ENCODE measurements around the gene STAG3. TPM values are rescaled to one million over a fixed set of nuclear protein-coding genes. Genes with fewer than 3 reads are reported as not detected.
"Not testable (repeated sequence)": the region's sequence is repeated elsewhere in the genome, so short reads cannot be mapped to it uniquely, and the experiment has no call there.

Gene STAG3
- total RNA-seq, 1 donor from 2014 or later, result 1.9 TPM

DNA sequence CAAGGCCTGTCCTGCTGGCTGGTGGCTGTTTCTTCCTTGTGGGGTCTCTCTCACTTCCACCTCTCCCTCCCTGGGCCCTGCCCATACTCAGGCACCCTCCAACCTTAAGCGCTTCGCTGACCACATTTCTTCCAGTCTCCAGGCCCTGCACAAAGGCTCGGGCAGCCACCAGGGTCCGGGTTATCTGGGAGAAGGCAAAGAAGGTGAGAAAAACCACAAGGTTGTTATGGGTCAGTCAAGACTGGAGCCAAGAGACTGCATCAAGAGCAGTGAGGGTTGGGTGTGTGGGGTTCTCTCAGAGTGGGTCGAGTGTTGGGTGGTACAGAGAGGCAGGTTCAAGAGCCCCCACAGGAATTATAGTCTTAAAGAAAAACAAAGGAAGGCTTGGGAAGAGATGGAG is 3.1 kb upstream of the STAG3 start:
- TF ChIP-seq, protein P1, sequence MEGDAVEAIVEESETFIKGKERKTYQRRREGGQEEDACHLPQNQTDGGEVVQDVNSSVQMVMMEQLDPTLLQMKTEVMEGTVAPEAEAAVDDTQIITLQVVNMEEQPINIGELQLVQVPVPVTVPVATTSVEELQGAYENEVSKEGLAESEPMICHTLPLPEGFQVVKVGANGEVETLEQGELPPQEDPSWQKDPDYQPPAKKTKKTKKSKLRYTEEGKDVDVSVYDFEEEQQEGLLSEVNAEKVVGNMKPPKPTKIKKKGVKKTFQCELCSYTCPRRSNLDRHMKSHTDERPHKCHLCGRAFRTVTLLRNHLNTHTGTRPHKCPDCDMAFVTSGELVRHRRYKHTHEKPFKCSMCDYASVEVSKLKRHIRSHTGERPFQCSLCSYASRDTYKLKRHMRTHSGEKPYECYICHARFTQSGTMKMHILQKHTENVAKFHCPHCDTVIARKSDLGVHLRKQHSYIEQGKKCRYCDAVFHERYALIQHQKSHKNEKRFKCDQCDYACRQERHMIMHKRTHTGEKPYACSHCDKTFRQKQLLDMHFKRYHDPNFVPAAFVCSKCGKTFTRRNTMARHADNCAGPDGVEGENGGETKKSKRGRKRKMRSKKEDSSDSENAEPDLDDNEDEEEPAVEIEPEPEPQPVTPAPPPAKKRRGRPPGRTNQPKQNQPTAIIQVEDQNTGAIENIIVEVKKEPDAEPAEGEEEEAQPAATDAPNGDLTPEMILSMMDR (conservative IDR thresholded peaks at IDR 0.05), result no peak
- Mint-ChIP-seq H3K4me3 (peak overlapping the region; percentile 86), H3K27ac (ENCODE audit: unreplicated experiment) (no peak overlapping the region), H3K4me1 (peaks cover 44% of the 10 kb centered on the region), H3K27me3 (ENCODE audit: low read depth) (peaks cover 13% of the 10 kb centered on the region), H3K9me3 (peaks cover 2% of the 10 kb centered on the region), H3K36me3 (ENCODE audit: low read depth) (peaks cover 8% of the 10 kb centered on the region)
- no peak for DNase-seq (ENCODE audit: low read depth, low spot score)

DNA sequence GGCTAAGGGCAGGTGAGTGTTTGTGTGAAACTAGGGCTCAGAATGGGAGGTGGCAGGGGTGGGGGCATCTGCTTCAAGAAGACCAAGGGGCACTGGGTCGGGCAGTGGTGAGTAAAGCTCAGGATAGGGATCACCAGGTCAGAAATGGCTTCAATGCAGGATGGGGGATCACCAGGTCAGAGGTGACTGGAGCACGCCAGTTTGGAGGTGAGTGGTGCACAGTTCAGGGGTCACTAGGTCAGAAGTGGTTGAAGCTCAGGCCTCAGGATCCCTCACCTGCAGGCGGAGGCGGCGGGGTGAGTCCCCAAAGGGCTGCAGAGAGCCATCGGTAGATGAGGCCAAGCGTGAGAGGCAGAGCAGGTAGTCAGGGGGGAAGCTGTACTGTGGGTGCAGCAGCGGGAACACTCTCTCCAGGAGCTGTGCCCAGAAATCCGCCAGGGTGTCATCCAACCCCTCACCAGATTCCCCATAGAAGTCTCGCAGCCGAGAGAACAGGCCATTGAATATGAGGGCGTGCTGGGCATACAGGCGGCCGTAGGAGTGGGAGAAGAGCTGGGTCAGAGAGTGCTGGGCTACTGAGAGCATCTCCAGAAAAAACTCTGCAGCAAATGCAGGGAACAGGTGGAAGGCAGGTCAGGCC is 2.3 kb upstream of the STAG3 start:
- Mint-ChIP-seq H3K4me3 (peak overlapping the region; percentile 86), H3K27ac (ENCODE audit: unreplicated experiment) (no peak overlapping the region), H3K4me1 (peaks cover 39% of the 10 kb centered on the region), H3K36me3 (ENCODE audit: low read depth) (peaks cover 8% of the 10 kb centered on the region), H3K27me3 (ENCODE audit: low read depth) (peaks cover 15% of the 10 kb centered on the region), H3K9me3 (peaks cover 2% of the 10 kb centered on the region)
- TF ChIP-seq, protein P1 (conservative IDR thresholded peaks at IDR 0.05), result no peak
- no peak for DNase-seq (ENCODE audit: low read depth, low spot score)

DNA sequence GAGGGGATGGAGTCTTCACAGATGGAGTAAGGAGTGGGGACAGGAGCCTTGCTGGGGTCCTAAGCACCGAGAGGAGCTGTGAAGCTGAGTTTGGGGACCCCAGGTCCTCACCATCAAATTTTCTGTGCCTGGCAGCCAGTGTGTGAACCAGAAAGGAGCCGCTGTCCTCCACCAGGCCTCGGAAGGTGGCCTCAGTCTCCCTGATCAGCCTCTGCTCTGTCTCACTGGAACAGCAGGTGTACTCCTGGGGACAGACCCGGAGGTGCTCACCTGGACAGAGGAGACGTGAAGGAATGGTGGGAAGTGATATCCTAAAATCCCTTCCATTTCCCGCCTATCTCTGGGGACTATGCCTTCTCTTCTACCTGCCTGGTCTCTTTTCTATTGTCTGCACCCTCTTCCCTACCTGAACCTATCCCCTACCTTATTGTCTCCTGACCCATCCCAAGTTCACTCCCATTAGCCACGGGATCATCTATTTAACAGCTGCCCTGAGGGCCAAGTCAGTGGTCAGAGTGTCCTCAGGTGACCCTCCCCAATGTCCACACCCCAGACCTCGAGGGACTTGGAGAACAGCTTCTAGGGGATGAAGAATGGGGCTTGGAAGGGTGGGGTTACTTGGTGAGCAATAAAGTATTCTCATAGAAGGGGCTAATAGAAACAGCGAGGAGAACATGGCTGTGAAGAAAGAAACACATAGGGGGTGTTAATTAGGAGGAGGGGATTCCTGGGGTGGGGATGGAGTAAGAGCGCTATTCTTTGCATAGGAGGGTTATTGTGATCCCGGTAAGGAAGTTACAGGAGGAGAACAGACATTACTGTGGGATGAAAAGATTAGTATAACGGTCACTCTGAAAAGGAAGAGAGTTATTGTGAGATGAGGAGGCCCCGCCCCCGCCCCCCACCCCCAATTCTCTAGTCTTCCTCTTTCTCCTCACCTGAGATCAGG is 1.3 kb upstream of the STAG3 start:
- DNase-seq (ENCODE audit: low read depth, low spot score), result no peak
- H3K4me3 Mint-ChIP-seq, result peak overlapping the region; percentile 98
- H3K36me3 Mint-ChIP-seq (ENCODE audit: low read depth), result peaks cover 8% of the 10 kb centered on the region
- H3K27ac Mint-ChIP-seq (ENCODE audit: unreplicated experiment), result peak overlapping the region; percentile 88
- TF ChIP-seq, protein P1 (conservative IDR thresholded peaks at IDR 0.05), result no peak
- H3K4me1 Mint-ChIP-seq, result peaks cover 35% of the 10 kb centered on the region
- H3K9me3 Mint-ChIP-seq, result peaks cover 2% of the 10 kb centered on the region
- H3K27me3 Mint-ChIP-seq (ENCODE audit: low read depth), result peaks cover 18% of the 10 kb centered on the region

DNA sequence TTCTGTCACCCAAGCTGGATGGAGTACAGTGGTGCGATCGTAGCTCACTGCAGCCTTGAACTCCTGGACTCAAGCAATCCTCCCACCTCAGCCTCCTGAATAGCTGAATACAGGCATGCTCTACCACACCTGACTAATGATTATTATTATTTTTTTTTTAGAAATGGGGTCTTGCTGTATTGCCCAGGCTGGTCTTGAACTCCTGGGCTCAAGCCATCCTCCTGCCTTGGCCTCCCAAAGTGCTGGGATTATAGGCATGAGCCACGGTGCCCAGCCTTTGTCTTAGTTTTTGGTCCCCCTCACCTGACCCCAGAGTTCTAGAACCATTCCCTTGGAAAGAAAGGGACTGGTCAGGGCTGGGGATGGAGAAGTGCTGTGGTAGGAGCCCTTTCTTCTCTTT is 2.4 kb downstream of the STAG3 start:
- Mint-ChIP-seq H3K4me3 (peak overlapping the region; percentile 40), H3K4me1 (peaks cover 31% of the 10 kb centered on the region), H3K27me3 (ENCODE audit: low read depth) (peaks cover 19% of the 10 kb centered on the region)
- not testable (repeated sequence) for H3K36me3 Mint-ChIP-seq (ENCODE audit: low read depth); DNase-seq (ENCODE audit: low read depth, low spot score); H3K27ac Mint-ChIP-seq (ENCODE audit: unreplicated experiment); H3K9me3 Mint-ChIP-seq

DNA sequence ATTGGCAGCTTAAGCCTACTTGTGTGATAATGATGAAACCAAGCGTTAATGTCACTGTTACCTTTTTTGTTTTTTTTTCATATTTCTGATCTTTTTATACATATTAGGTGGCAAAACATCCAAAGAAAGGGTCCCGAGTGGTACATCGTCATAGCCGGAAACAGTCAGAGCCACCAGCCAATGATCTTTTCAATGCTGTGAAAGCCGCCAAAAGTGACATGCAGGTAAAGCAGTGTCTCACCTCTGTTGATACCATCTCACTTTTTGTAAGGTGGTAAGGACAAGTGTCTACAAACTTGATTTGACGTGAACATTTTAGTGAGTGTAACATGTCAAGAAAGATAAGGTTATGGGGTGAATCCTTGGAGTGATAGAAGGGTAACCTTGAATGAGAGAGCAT is 4.9 kb downstream of the STAG3 start:
- H3K4me1 Mint-ChIP-seq; H3K9me3 Mint-ChIP-seq; H3K36me3 Mint-ChIP-seq (ENCODE audit: low read depth); DNase-seq (ENCODE audit: low read depth, low spot score); H3K4me3 Mint-ChIP-seq; H3K27ac Mint-ChIP-seq (ENCODE audit: unreplicated experiment): not testable (repeated sequence)
- peaks cover 19% of the 10 kb centered on the region for H3K27me3 Mint-ChIP-seq (ENCODE audit: low read depth)

DNA sequence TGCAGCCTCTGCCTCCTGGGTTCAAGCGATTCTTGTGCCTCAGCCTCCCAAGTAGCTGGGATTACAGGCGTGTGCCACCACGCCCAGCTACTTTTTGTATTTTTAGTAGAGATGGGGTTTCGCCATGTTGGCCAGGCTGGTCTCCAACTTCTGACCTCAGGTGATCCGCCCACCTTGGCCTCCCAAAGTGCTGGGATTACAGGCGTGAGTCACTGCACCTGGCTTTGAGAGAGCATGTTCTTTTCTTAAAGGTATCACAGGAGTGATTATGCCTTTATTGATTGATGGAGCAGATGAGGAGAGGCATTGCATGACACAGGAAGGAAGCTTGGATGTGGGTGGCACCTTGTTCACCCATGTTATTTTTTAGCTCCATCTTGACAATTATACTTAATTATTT is 5.4 kb downstream of the STAG3 start:
- H3K27ac Mint-ChIP-seq (ENCODE audit: unreplicated experiment); H3K4me3 Mint-ChIP-seq; DNase-seq (ENCODE audit: low read depth, low spot score); H3K9me3 Mint-ChIP-seq; H3K36me3 Mint-ChIP-seq (ENCODE audit: low read depth); H3K4me1 Mint-ChIP-seq: not testable (repeated sequence)
- peaks cover 19% of the 10 kb centered on the region for H3K27me3 Mint-ChIP-seq (ENCODE audit: low read depth)

DNA sequence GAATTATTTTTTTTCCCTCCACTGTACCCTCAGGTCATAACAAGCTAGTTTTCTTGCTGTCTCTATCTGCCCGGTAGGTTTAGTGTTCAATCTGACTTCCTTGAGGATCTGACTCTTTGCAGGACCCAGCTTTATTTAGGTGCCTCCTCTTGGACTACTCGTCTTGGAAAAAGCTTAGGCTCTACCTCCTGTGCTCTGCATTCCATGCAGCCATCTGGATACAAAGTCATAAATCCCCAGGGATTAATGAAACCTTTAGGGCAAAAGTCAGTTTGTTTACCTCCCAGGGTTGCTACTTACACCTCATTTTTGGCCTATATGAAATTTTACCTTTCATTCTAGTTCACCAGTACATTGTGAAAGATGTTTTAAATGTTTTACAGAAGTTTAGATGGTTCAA is 8.0 kb downstream of the STAG3 start:
- no peaks in the 10 kb centered on the region for H3K9me3 Mint-ChIP-seq
- H3K4me3 Mint-ChIP-seq, result no peak overlapping the region
- peaks cover 13% of the 10 kb centered on the region for H3K27me3 Mint-ChIP-seq (ENCODE audit: low read depth)
- peaks cover 13% of the 10 kb centered on the region for H3K4me1 Mint-ChIP-seq
- no peaks in the 10 kb centered on the region for H3K36me3 Mint-ChIP-seq (ENCODE audit: low read depth)
- no peak for DNase-seq (ENCODE audit: low read depth, low spot score)
- no peak overlapping the region for H3K27ac Mint-ChIP-seq (ENCODE audit: unreplicated experiment)
- TF ChIP-seq, protein P1 (conservative IDR thresholded peaks at IDR 0.05), result no peak

All from neural crest cell (in vitro differentiated cells).